Endothelial cell of umbilical vein (primary cell): ENCODE results near the gene ATP10A. TPM values are rescaled to one million over a fixed set of nuclear protein-coding genes. Genes with fewer than 3 reads are reported as not detected.

Experiments
- BruUV-seq: library from RNA; stranded (reverse); fragments of 400-500 nt; replicated peaks from 2 replicates; lab custom pipeline; 2021; lab: Mats Ljungman, UMichigan
- CTCF ChIA-PET: fragments of 300-600, 350-600 bp; sonication (Branson Sonifier 250); formaldehyde crosslinking; loops from one replicate; lab custom pipeline; 2021; ENCODE audit warnings: antibody characterized with exemption, inconsistent platforms; lab: Charles Lee
- POLR2A ChIA-PET: fragments of 300-600, 350-600 bp; sonication (Branson Sonifier 250); formaldehyde crosslinking; loops from one replicate; lab custom pipeline; 2021; ENCODE audit warnings: antibody characterized with exemption, inconsistent platforms; lab: Charles Lee
- DNase-seq: peaks from one replicate; pipeline ENCODE4 v3.0.0-alpha.2; 2011; ENCODE audit warnings: low read depth, low spot score
- FAIRE-seq: peaks from 2 replicates; lab custom pipeline; 2011; peaks lifted over from hg19 to GRCh38; lab: Jason Lieb, UNC
- H2AFZ ChIP-seq: 2 replicates; pipeline ENCODE4 v1.6.0; 2012; ENCODE audit warnings: low read depth, low read length, control low read depth, inconsistent platforms
- H3K27ac ChIP-seq: 2 replicates; pipeline ENCODE4 v1.5.1; 2011; ENCODE audit warnings: low read depth, mild to moderate bottlenecking, control low read depth, low read length, moderate library complexity; ENCODE audit not compliant: insufficient read depth
- H3K27me3 ChIP-seq, 2 experiments: 2 replicates each; pipeline versions ENCODE4 v1.6.0 to v1.6.1; 2011; ENCODE audit warnings: low read length in 2 of 2, mixed read lengths in 1 of 2; ENCODE audit not compliant: control insufficient read depth in 2 of 2, insufficient read depth in 2 of 2
- H3K36me3 ChIP-seq, 2 experiments: 2 replicates in 1 of 2; 3 replicates in 1 of 2; pipeline ENCODE4 v1.5.1; 2011; ENCODE audit warnings: low read length in 2 of 2, mild to moderate bottlenecking in 1 of 2, moderate library complexity in 1 of 2; ENCODE audit not compliant: control insufficient read depth in 2 of 2, insufficient read depth in 2 of 2; ENCODE audit errors: extremely low read depth in 1 of 2
- H3K4me1 ChIP-seq: 3 replicates; pipeline ENCODE4 v1.5.1; 2011; ENCODE audit warnings: mild to moderate bottlenecking, low read length; ENCODE audit not compliant: control insufficient read depth, insufficient read depth; ENCODE audit errors: extremely low read depth
- H3K4me2 ChIP-seq: 2 replicates; pipeline ENCODE4 v1.6.1; 2011; ENCODE audit warnings: low read length, control low read depth, mixed read lengths; ENCODE audit not compliant: insufficient read depth
- H3K4me3 ChIP-seq, 3 experiments: fragments of 200-600 bp in 1 of 3; sonication (generic), shearing (Covaris generic) in 1 of 3; replicated peaks in 1 of 3; 2 replicates each; pipeline ENCODE4 v1.5.1; 2011 to 2016; ENCODE audit warnings: control low read depth in 3 of 3, low read length in 3 of 3, mild to moderate bottlenecking in 2 of 3, inconsistent platforms in 1 of 3, low read depth in 1 of 3, moderate library complexity in 1 of 3; ENCODE audit not compliant: insufficient read depth in 1 of 3
- H3K79me2 ChIP-seq: 2 replicates; pipeline ENCODE4 v1.6.0; 2012; ENCODE audit warnings: low read length, inconsistent platforms; ENCODE audit not compliant: control insufficient read depth, insufficient read depth
- H3K9ac ChIP-seq: replicated peaks from 2 replicates; pipeline ENCODE3; 2011; ENCODE audit warnings: low read length, control low read depth; ENCODE audit not compliant: insufficient read depth; ENCODE audit errors: extremely low read depth
- H3K9me1 ChIP-seq: replicated peaks from 3 replicates; pipeline ENCODE4 v1.6.0; 2011; ENCODE audit warnings: mild to moderate bottlenecking, low read length; ENCODE audit not compliant: control insufficient read depth, insufficient read depth; ENCODE audit errors: extremely low read depth
- H3K9me3 ChIP-seq: replicated peaks from 2 replicates; pipeline ENCODE4 v1.5.1; 2012; ENCODE audit warnings: low read length, inconsistent platforms; ENCODE audit not compliant: control insufficient read depth, insufficient read depth
- H4K20me1 ChIP-seq: replicated peaks from 2 replicates; pipeline ENCODE3; 2011; ENCODE audit warnings: mild to moderate bottlenecking, low read length; ENCODE audit not compliant: control insufficient read depth, insufficient read depth; ENCODE audit errors: extremely low read depth
- CTCF ChIP-seq, 2 donors: IDR thresholded peaks; 1 replicate in 1 of 2; 2 replicates in 1 of 2; pipeline ENCODE4 v1.5.1; 2011; ENCODE audit warnings: low read length in 2 of 2, mild to moderate bottlenecking in 2 of 2, moderate library complexity in 2 of 2, control low read depth in 1 of 2, inconsistent platforms in 1 of 2, low read depth in 1 of 2; ENCODE audit not compliant: insufficient read depth in 1 of 2; ENCODE audit errors: extremely low read depth in 1 of 2
- EZH2 ChIP-seq: IDR thresholded peaks from 2 replicates; pipeline ENCODE4 v1.6.1; 2012; ENCODE audit warnings: borderline replicate concordance, low read depth, mild to moderate bottlenecking, moderate library complexity, low read length, inconsistent platforms; ENCODE audit not compliant: severe bottlenecking
- FOS ChIP-seq: IDR thresholded peaks from 2 replicates; pipeline ENCODE4 v1.6.1; 2011; ENCODE audit warnings: mild to moderate bottlenecking, low read length, moderate library complexity, borderline replicate concordance; ENCODE audit not compliant: insufficient read depth
- GATA2 ChIP-seq: IDR thresholded peaks from 2 replicates; pipeline ENCODE4 v1.7.0; 2011; ENCODE audit warnings: low read depth, mild to moderate bottlenecking, moderate library complexity, mixed read lengths, low read length; ENCODE audit not compliant: insufficient read length, insufficient read depth
- JUN ChIP-seq: IDR thresholded peaks from 2 replicates; pipeline ENCODE4 v1.6.1; 2011; ENCODE audit warnings: borderline replicate concordance, low read depth; ENCODE audit not compliant: insufficient read length, insufficient read depth
- MYC ChIP-seq: IDR thresholded peaks from one replicate; pipeline ENCODE4 v1.6.1; 2011; ENCODE audit warnings: mild to moderate bottlenecking, low read depth, low read length
- POLR2A ChIP-seq: IDR thresholded peaks from 2 replicates; pipeline ENCODE4 v1.6.1; 2012; ENCODE audit warnings: low read depth, mild to moderate bottlenecking, control low read depth, low read length
- POLR2AphosphoS5 ChIP-seq: IDR thresholded peaks from 2 replicates; pipeline ENCODE4 v1.6.1; 2012; ENCODE audit warnings: low read depth, mild to moderate bottlenecking, control low read depth, low read length, moderate library complexity; ENCODE audit not compliant: insufficient read depth
- dilution Hi-C: fragments of 300-500 bp; cut with MboI; formaldehyde crosslinking; loops from one replicate; pipeline ENCODE4 v1.15.0; 2019; ENCODE audit warnings: low sequenced_read_pairs; ENCODE audit not compliant: extremely low pct_ligation_motif_present
- intact Hi-C: fragments of 100-400 bp; cut with micrococcal nuclease; formaldehyde crosslinking; loops from one replicate; pipeline ENCODE4 v1.10.0; 2022
- polyA plus RNA-seq, 4 experiments: library from polyadenylated mRNA; depleted of rRNA in 3 of 4; stranded (reverse) in 3 of 4; unstranded in 1 of 4; fragments of >200 nt; gene quantifications; 2 replicates each; pipeline versions ENCODE4 v1.2.1 to v1.2.3, GENCODE V29; 2011 to 2012; ENCODE audit warnings: missing spikeins in 1 of 4
- total RNA-seq: library from RNA; stranded (reverse); gene quantifications from 2 replicates; pipeline ENCODE4 v1.2.3, GENCODE V29; 2021
- TF ChIP-seq, protein P1 (sequence below): IDR thresholded peaks from 2 replicates; pipeline ENCODE4 v1.6.1; 2011; ENCODE audit not compliant: insufficient read depth, insufficient read length

The ATP10A gene
- total and polyA plus RNA-seq, 2 donors (not counting 3 experiments of a cell fraction or from before 2014, with no cell fraction given) = not detected

GRCh38 chr15:25812073-25812472, 51.1 kb downstream of the ATP10A start:
- CTCF ChIA-PET = no interaction called here
- H3K36me3 ChIP-seq = no peaks in the 10 kb centered on the region
- FAIRE-seq = no peak
- H3K4me3 ChIP-seq = no peak overlapping the region
- H3K27ac ChIP-seq = no peak overlapping the region
- no peak overlapping the region for H3K9ac ChIP-seq
- no peaks in the 10 kb centered on the region for H4K20me1 ChIP-seq
- no TSS peak for BruUV-seq
- dilution Hi-C loops (no loop called here), intact Hi-C loops (loop anchor here (10.0 kb wide), 1 partner anchor 53 kb away; the partner anchor contains the start of gene ATP10A)
- no peaks in the 10 kb centered on the region for H3K9me1 ChIP-seq
- no peak for DNase-seq
- POLR2A ChIA-PET = no interaction called here
- H3K27me3 ChIP-seq = no peaks in the 10 kb centered on the region
- no peak overlapping the region for H3K4me2 ChIP-seq
- H3K4me1 ChIP-seq = no peaks in the 10 kb centered on the region
- TF ChIP-seq, protein P1, sequence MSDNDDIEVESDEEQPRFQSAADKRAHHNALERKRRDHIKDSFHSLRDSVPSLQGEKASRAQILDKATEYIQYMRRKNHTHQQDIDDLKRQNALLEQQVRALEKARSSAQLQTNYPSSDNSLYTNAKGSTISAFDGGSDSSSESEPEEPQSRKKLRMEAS = no peak
- TF ChIP-seq POLR2AphosphoS5 (no peak), MYC (no peak), GATA2 (no peak), FOS (no peak), POLR2A (no peak), JUN (no peak), EZH2 (no peak), CTCF (IDR thresholded peaks at IDR 0.05; ENCODE audit: extremely low read depth in 1 of 2, insufficient read depth in 1 of 2, low read depth in 1 of 2, low read length in 2 of 2) (no peak)
- no peak overlapping the region for H2AFZ ChIP-seq
- no peaks in the 10 kb centered on the region for H3K79me2 ChIP-seq
- peaks cover 3% of the 10 kb centered on the region for H3K9me3 ChIP-seq
